ENCODE measurements around the gene PRKAR2A. TPM values are rescaled to one million over a fixed set of nuclear protein-coding genes. Genes with fewer than 3 reads are reported as not detected.
A peak's percentile ranks its signal among the peaks of the same experiment; 100 is the strongest.
"Not testable (repeated sequence)": the region's sequence is repeated elsewhere in the genome, so short reads cannot be mapped to it uniquely, and the experiment has no call there.

The PRKAR2A gene
- total RNA-seq, 1 donor from 2014 or later, result 148 TPM

DNA sequence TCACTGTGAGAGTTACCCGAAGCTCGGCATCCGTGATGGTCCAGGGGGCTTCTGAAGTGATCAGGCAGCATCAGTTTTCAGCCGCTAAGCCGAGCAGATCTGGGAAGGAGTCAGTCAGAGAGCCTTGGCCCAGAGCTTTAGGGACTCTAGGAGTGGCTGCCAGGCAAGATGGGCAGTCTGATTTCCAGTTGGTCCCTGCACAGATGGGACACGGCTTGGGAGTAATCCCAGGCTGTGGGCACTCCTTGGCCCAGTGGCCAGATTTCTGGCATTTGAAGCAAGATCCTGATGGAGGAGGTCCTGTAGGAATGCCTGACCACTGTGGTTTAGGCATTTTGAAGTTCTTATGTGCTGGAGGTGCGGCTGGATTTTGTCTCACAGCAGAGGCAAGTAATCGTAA is 120.2 kb downstream of the PRKAR2A start:
- no peak for DNase-seq (ENCODE audit: low spot score in 2 of 2)
- intact Hi-C loops (cut with DNase I), result no loop called here
- Histone ChIP-seq H3K4me3 (no peak overlapping the region), H3K27me3 (no peaks in the 10 kb centered on the region), H3K36me3 (no peaks in the 10 kb centered on the region), H3K27ac (no peak overlapping the region), H3K4me1 (no peaks in the 10 kb centered on the region), H3K9me3 (no peaks in the 10 kb centered on the region)
- TF ChIP-seq, protein P1, sequence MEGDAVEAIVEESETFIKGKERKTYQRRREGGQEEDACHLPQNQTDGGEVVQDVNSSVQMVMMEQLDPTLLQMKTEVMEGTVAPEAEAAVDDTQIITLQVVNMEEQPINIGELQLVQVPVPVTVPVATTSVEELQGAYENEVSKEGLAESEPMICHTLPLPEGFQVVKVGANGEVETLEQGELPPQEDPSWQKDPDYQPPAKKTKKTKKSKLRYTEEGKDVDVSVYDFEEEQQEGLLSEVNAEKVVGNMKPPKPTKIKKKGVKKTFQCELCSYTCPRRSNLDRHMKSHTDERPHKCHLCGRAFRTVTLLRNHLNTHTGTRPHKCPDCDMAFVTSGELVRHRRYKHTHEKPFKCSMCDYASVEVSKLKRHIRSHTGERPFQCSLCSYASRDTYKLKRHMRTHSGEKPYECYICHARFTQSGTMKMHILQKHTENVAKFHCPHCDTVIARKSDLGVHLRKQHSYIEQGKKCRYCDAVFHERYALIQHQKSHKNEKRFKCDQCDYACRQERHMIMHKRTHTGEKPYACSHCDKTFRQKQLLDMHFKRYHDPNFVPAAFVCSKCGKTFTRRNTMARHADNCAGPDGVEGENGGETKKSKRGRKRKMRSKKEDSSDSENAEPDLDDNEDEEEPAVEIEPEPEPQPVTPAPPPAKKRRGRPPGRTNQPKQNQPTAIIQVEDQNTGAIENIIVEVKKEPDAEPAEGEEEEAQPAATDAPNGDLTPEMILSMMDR (IDR thresholded peaks at IDR 0.05), result no peak

DNA sequence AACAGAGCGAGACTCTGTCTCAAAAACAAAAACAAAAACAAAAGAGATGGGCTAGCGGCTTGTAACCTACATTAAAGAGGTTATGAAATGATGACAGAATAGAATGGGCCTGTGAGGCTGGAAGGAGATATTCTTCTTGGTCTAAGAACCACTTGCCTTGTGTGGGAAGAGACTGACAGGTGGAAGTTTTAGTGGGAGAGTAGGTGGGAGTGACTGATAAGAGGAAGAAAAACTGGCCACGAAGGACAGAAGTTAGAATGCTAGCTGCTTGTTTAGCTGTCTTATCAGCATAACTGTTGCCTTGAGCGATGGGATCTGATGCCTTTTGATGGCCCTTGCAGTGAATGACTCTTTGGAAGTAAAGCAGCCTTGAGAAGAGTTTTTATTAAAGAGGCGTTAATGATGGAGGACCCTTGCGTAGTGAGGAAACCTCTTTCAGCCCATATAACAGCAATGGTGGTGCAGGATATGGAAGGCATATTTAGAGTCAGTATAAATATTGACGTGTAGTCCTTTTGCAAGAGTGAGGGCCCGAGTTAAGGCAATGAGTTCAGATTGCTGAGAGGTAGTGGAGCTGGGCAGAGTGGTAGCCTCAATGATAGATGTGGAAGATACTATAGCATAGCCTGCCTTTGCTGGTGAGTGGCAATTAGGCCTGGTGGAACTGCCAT is 122.4 kb downstream of the PRKAR2A start:
- H3K27me3 ChIP-seq; H3K36me3 ChIP-seq; H3K4me1 ChIP-seq; intact Hi-C loops (cut with DNase I); H3K27ac ChIP-seq; H3K9me3 ChIP-seq; DNase-seq (ENCODE audit: low spot score in 2 of 2); H3K4me3 ChIP-seq: not testable (repeated sequence)

DNA sequence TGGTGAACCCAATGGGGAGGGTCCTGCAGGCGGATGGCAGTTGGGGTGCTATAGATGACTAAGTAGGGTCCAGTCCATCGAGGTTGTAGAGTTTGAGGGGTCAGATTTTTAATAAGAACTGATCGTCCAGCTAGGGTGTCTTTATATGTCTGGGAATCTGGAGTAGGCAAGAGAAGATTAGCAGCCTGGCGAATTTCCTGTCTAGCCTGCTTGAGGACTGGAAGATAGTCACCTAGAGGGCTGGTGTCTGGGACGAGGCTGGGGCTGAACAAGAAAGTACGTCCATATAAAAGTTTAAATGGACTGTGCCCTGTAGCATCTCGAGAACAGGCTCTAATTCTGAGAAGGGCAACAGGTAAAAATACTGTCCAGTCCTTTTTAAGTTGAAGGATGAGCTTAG is 123.9 kb downstream of the PRKAR2A start:
- H3K4me3 ChIP-seq, result no peak overlapping the region

DNA sequence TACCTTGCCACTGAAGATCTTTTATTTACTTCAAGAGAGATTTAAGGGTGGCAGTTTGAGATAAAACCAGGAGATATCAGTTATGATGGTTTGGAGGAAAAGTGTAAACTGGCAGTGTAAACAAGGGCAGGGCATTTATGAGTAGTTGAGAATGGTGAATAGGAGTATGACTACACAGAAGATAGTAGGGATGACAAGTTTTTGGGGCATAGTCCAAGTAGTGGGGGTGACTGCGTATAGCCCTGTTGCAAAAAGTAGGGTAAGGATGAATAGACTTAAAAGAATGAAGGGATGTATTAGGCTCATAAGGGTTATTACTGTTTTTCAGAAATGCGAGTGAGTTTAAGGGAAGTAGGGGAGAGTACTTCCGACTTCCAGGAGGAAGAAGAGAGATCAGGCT is 124.4 kb downstream of the PRKAR2A start:
- H3K9me3 ChIP-seq; H3K36me3 ChIP-seq; H3K27ac ChIP-seq; H3K4me1 ChIP-seq; DNase-seq (ENCODE audit: low spot score in 2 of 2); H3K4me3 ChIP-seq; intact Hi-C loops (cut with DNase I); H3K27me3 ChIP-seq: not testable (repeated sequence)

More for the DNA sequence above, 123.9 kb downstream of the PRKAR2A start:
- Histone ChIP-seq H3K27ac (no peak overlapping the region), H3K4me1 (no peaks in the 10 kb centered on the region), H3K27me3 (no peaks in the 10 kb centered on the region), H3K36me3 (no peaks in the 10 kb centered on the region), H3K9me3 (no peaks in the 10 kb centered on the region)
- intact Hi-C loops (cut with DNase I), result no loop called here
- TF ChIP-seq, protein P1 (IDR thresholded peaks at IDR 0.05), result no peak
- no peak for DNase-seq (ENCODE audit: low spot score in 2 of 2)

DNA sequence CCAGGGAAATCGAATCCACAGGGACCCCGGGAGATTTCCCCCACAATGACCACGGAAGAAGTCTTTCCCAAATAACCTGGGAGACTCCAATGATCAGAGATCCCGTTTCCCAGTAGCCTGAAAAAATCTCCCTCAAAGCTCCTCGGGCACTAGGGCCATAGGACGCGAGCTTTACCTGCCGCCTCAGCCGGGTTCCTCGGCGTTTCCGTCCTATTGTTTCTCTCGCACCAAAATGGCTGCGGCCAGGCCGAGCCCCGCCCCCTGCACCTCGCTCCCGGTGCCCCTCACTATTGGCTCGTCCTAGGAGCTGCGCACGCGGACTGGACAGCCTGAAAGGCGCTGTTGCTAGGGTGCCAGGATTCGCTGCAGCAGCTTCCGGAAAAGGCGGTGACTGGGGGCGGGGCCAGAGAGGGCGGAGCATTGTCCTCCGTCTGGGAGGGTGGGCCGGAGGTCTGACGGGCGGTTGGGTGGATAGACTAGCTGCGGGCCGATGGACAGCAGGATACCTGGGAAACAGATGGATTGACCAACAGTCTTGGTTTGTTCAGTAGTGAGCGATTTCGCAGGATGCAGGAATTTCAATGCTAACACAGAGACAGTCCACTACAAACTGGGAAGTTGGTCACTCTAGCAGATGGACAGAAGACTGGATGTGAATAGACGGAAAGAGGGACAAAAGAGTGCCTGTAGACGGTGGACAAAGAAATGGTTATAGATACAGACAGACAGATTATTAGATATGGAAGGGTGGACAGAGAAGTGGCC is 130.5 kb downstream of the PRKAR2A start, which contains the start of gene IP6K2:
Gene IP6K2, minus strand, starts transcription at position 240 of the 765 bp plus-strand sequence. CDS start 21,930 bp downstream, outside the sequence.
- peak within 1 kb of the TSS; percentile 71 to 79 for H3K27ac ChIP-seq
- H3K4me1 ChIP-seq, result peaks cover 4 to 19% of the 10 kb centered on the region in 2 donors
- peak within 1 kb of the TSS; percentile 68 to 87 for H3K4me3 ChIP-seq
- no peaks in the 10 kb centered on the region for H3K27me3 ChIP-seq
- DNase-seq (ENCODE audit: low spot score in 2 of 2), result peak; percentile 94 to 99
- peaks cover 0 to 4% of the 10 kb centered on the region in 2 donors for H3K36me3 ChIP-seq
- TF ChIP-seq, protein P1 (IDR thresholded peaks at IDR 0.05), result no peak
- intact Hi-C loops (cut with DNase I), result loop anchor here (1.0 to 5.0 kb wide), 4 partner anchors 23 to 200 kb away; partner anchors contain the start of genes ARIH2 and NCKIPSD
- H3K9me3 ChIP-seq, result no peaks in the 10 kb centered on the region

DNA sequence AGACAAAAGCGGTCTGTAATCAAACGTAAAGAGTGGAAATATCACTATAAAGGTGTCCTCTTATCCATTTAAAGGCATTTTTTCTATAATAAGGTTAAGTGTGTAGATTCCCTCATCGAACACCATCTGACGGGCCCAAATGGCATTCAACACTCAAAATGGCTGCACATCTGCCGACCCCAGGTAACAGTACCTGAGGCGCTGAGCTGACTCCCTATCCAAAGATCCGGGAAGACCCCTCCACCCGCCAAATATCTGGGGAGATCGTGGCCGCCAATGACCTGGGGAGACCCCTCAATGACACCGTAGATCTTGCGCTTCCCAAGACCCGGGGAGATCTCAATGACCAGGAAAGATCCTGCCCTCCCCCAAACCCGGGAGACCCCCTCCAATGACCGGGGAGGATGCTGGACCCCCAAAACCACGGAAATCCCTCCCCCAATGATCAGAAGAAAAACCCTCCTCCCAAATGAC is 131.1 kb downstream of the PRKAR2A start:
- intact Hi-C loops (cut with DNase I), result loop anchor here (2.0 to 5.0 kb wide), 2 partner anchors 24 to 201 kb away; partner anchors contain the start of gene ARIH2
- H3K36me3 ChIP-seq, result peaks cover 0 to 4% of the 10 kb centered on the region in 2 donors
- H3K4me3 ChIP-seq, result peak overlapping the region; percentile 68 to 87
- no peak for DNase-seq (ENCODE audit: low spot score in 2 of 2)
- TF ChIP-seq, protein P1 (IDR thresholded peaks at IDR 0.05), result no peak
- peaks cover 4 to 19% of the 10 kb centered on the region in 2 donors for H3K4me1 ChIP-seq
- no peaks in the 10 kb centered on the region for H3K9me3 ChIP-seq
- no peaks in the 10 kb centered on the region for H3K27me3 ChIP-seq
- peak overlapping the region; percentile 71 to 79 for H3K27ac ChIP-seq

Data from ascending aorta (tissue), 2 donors.